HG02840 (cell line): ENCODE data around the gene GPC3.

ENCODE experiments used
- ATAC-seq: cut with Tn5 transposase; IDR thresholded peaks from one replicate; pipeline ENCODE4 v1.9.1; 2021; ENCODE audit warnings: mild to moderate bottlenecking, moderate library complexity, moderate number of reproducible peaks; ENCODE audit not compliant: unreplicated experiment, low FRiP score

Gene GPC3

DNA sequence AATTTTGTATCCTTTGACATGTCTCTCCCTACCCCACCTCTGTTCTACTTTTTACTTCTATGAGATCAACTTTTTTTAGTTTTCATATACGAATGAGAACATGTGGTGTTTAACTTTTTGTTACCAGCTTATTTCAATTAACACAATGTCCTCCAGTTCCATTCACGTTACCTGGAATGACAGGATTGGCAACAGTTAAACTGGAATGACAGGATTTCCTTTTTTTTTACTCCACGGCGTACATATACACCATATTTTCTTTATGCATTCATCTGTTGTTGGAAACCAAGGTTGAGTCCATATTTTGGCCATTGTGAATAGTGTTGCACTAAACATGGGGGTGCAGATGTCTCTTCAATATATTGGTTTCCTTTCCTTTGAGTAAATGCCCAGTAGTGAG is 398.3 kb downstream of the GPC3 start:
- no peak for ATAC-seq

DNA sequence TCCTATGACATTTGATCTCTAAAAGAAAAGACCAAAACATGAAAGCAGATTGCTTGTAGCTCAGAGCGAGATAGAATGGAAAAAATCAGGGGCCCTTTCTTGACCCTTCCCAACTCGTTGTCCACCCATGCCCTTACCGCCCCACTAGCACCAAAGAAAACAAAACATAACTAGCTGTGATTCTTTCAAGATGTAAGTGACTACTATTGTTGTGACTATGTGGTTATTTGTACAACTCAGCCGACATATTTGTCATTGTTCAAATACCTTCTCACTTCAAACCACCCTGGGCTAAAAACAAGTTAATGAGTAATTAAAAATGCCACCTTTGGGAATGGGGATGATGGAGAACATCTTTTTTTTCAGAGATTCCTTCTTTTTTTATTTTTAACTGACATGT is 399.0 kb downstream of the GPC3 start:
- ATAC-seq: no peak

DNA sequence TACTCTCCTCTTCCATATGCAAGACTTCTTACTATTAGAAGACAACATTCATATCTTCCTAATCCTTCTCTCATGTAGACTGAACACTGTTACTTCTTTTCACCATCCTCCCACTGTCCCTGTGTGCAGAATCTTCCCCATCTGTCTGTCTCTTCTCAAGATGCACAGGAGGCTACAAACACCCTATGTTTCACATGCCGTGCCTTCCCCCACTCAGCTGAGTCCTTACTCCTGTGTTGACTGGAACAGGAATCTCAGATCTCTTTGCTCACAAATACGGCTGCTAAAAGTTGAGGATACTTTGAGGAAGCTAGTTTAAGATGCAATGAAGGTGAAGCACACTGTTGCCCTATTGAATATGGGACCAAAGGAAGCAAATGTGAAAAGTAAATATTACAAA is 401.6 kb downstream of the GPC3 start:
- no peak for ATAC-seq

DNA sequence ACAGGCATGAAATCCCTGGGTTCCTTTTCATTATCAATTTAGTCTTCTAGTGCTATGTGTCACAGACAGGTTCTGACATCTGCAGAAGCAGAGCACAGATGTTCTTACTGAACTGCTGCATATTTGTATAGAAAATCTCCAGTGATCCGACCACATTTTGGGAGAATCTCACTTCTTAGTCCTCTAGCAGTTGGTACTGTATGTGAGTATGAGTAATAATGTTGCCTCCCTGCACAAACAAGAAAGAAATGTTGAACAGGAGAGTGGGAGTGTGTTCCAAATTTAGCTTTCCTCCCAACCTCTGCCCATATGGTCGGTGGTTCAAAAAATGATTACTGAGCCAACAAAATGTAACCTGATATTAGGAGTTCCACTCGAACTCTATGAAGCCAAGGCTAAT is 404.8 kb downstream of the GPC3 start:
- ATAC-seq: no peak

DNA sequence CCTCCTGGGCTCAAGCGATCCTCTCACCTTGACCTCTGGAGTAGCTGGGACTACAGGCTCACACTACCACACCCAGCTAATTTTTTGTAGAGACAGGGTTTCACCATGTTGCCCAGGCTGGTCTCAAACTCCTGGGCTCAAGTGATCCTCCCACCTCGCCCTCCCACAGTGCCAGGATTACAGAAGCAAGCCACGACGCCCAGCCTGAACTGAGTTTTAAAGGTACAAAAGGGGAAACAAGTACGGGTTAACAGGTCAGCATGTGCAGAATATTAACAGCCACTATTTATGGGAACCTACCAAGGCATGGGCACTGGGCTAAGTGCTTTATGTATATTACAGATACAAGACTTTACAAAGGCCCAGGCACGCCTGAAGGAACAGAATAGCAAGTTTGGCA is 405.8 kb downstream of the GPC3 start:
- ATAC-seq: no peak

DNA sequence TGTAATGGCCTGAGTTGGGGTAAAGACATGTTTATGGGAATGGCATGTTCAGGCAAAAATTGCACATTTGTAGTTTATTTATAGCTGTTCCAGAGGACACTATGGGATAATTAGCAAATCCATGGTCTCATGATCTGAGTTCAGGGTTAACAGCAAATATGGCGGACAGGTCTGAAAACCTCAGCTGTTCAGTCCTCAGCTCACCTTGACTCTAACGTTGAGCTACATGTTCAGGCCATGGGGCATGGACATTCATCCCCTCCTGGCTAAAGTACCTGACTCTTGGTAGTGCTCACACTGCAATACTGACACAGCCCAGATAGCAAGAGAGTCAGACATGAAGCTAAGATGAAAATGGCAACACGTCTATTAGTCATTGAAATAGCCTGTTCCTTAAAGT is 408.5 kb downstream of the GPC3 start:
- no peak for ATAC-seq

DNA sequence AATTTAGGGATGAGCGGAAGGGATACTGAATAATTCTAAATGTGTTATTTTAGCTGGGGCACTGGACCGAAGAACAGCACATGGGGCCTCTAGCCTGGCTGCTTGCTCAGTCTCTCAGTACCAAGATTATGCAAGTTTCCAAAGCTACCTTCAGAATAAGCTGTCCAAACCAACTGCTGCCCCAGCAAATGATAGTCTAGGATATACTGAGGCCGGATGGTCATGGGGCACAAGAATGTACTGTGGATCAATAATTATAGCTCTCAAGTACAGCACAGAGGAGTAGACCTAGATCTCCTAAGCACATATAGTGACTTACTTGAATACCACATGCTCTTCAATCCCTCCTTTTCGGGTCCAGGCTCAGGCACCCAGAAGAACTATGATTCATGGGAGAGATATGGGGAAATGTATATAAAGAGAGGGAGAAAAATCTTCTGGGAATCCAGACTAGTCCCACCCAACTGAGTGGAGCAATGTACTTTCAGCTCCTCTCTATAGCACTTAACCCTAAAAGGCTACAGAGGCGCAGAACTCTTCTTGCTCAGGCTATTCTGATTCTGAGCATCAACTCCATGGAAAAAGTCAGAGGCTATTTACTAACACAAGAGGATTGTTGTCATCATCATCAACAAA is 409.8 kb downstream of the GPC3 start:
- ATAC-seq: no peak

DNA sequence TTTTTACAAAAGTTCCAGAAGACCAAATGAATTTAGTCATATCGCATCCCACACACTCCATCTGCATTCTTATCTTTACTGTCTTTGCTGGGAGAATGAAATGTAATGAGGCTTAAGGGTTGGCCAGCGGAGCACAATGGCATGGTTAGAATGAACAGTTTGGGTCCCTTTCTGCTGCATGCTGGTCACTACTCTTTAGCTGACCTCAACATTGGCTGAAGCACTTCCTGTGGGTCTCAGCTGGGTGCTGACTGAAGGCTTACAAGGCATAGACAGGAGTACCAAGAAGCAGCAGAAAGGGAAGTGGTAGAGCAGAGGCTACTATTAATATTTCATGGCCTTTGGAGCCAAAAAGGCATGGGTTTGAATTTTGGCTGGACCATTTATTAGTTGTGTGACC is 410.7 kb downstream of the GPC3 start:
- ATAC-seq: no peak

DNA sequence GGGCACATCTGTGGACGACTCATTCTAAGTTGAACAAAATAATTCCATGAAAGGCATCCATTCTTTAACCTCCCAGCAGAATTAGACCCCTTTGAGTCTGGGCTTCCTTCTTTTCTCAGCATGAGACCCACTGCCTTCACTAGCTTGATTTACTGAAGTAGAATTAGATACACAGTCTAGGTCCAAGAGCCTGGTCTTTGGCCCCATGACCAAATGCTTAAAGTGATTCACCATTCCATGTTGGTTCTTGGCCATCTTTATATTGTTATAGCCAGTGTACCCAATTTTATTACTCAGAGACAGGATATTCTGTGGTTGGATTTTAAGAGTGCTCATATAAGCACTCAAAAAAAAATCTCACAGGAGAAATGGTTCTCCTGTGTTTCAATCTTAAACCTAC is 414.8 kb downstream of the GPC3 start:
- ATAC-seq: no peak

DNA sequence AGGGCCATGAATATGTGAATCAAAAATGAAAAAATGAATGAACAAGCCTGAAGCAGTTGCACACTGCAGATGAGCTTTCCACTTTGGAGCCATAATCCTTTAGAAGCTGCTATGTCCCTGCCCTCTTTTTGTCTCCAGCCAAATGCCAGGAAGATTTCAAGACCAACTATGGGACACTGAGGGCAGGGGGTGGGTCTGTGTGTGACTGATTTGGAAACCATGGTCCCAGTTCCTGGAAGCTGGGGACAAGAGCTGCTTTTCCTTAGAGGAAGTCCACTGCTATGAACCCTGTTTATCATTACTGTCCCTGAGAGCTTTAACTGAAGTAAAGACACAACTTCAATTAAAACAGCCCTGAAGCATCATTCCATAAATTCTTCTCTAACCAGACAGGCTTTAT is 416.2 kb downstream of the GPC3 start:
- no peak for ATAC-seq

DNA sequence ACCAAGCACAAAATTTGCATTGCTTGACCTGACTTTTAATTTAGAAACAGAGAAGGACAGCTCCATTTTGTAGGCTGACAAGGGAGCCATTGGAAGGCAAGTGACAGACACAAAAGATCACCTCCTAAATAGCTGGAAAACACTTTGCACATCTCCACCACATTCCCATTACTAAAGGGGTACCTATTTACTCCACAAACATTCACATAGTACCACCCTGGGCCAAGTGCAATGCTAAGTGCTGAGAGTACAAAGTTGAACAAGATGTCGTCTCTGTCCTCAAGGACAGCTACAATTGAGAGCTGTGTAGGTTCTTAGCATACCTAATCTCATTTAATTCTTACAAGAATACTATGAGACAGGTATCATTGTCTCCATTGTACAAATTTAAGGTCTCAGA is 417.3 kb downstream of the GPC3 start:
- ATAC-seq: no peak

DNA sequence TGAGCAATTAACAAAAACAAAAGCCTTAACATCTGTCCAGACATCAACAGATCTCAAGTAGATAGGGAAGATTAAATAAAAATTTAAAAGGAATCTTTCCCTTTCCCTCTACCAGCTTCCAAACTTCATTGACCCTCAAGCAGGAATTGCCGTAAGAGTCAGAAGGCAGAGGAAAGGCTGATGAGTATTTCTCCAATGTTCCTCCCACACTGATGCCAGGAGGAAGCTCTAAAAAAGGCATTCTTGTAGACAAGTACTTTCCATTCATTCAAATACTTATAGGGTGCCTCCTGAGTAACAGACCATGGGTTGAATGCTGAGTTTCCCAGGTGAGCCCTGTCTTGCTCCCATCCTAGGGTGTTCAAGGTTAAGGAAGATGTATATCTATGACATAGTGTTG is 418.5 kb downstream of the GPC3 start:
- ATAC-seq: no peak

DNA sequence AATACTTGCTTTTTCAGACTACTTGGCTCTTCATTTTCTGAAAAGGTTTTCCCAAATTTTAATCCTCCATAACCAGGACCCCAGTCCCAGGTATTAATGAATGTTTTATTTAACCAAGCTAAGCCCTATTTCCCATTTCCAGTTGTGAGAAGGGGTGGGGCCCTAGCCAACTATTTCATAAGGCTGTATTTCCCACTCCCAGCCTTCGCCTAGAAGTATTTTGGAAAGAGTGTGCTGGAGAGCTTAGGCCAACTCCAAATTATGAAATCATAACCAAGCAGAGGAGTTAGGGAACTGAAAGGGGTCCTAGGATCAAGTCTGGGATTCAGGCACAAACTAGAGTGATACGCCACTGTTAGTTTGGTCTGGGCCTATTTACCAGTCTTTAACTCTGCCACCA is 421.7 kb downstream of the GPC3 start:
- no peak for ATAC-seq

DNA sequence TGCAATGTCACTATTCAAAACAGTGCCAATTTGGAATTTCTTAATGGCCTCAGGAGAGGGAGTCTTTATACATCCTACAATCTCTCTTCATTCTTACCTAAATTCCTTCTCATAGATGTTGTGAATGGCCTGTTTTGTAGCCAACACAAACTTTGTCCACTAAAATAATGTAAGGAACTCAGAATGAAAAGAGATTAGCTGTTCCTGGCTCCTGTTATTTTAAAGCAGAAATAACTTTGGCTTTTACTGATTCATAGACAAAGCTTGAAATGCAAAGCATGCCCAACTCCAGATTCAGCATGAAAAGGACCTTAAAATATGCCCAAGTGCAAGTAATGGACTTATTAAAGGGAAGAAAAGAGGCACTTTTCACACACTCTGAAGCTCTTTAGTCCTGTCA is 424.1 kb downstream of the GPC3 start:
- no peak for ATAC-seq

DNA sequence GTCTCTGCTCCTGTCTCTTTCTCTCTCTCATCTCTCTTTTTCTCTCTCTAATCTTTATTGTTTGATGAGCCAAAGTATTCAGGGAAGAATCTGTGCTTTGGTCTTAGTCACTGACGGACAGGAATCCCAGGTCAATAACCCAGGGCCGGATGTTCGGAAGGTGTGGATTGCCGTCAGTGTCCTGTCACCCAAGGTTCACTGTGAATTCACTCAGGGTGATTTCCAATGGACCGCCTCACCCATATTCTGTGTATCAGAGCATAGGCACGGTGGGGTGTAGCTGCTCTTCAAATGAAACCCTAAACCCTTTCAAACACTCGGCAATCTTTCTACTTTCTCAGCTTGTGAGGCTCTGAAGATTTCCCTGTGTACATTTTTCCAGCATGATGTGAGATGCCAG is 425.5 kb downstream of the GPC3 start:
- no peak for ATAC-seq

DNA sequence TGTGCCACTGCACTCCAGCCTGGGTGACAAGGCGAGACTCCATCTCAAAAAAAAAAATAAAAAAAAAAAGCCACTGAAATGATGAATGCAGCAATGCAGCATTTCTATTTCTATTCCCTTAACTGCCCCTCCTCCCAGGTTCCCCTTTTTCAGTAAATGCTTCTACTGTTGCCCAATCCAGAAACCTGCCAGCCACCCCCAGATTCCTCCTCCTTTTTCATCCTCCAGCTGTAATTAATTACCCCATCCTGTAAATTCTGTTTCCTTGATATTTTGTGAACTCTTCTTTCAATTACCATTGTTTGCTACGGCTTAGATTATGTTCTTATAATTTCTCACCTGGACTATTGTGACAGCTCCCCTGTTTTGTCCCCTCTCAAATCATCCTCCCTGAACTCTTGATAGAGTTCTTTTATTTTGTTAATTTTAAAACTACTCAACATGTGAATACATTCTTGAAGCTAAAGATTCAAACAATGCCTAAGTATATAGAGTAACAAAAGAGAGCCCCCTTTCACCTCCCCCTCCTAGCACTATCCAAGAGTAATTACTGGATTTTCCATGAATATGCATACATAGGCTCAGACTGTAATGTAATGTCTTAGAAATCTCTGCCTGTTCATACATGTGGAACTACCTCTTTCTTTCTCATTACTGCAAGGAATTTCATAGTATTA is 429.5 kb downstream of the GPC3 start:
- no peak for ATAC-seq

DNA sequence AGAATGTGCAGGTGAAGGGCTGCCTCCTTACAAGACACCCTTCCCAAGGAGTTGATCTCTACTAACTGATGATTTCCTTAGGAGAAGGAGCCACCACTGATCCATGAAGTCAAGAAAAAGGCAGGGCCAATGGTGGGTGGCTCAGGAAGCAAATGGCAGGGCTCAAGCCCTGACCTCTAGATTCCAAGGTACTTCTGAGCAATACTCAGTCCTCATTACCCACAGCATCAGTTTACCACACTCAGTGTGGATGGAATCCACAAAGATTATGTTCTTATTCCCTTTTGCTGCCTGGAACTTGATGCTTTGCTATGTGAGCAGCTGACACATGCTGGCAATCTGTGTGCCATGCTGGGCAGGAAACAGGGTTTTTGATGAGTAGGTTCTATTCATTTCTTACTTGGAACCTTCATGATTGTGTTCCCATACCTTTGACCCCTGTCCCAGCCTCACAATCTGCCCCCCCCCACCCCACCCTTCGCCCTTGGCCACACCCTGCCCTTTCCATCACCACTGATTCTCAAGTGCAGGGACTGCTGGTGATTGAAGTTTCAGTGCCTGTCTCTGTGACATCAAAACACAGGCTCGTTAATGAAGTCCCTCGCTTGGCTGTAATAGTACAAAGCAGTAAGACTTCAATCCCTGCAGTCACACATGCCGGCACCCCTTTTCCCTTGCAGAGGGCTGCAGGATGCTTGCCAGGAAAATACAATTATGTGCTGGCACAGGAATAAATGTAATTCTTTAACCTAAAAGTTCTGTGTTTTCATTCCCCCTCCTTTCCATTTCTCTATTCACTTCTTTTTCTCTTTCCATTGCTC is 434.5 kb downstream of the GPC3 start:
- ATAC-seq: no peak

DNA sequence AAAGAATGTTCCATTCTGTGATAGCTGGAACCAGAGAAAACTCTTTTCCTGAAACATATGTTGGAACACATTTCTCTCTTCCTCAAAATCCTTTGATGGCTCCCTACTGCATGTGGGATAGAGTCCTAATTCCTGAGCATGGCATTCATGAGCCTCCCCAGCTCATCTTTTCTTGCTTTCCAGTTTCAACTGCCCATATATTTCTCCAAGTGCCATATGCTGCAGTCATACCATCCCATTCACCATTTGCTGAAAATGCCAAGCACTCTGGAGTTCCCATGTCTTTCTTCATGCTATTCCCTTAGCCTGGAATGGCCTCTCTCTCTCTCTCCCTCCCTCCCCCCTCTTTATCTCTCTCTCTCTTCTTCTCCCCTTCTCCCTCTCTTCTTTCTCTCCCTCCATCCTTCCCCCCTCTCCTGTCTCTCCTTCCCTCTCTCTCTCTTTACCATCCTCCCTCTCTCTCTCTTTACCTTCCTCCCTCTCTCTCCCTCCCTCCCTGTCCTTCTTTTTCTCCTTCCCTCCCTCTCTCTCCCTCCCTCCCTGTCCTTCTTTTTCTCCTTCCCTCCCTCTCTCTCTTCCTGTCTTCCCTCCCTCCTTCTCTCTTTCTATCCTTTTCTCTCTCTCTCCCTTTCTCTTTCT is 436.0 kb downstream of the GPC3 start:
- ATAC-seq: no peak

DNA sequence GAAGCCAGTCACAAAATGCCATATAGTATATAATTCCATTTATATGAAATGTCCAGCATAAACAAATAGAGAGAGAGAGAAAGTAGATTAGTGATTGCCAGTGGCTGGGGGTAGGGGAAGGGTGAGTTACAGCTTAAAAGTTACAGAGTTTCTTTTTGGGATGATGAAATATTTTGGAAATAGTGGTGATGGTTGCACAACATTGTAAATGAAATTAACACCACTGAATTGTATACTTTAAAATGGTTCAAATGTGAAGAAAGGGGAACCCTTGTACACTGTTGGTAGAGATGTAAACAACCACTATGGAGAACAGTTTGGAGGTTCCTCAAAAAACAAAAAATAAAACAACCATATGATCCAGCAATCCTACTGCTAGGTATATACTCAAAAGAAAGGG is 439.0 kb downstream of the GPC3 start:
- ATAC-seq: no peak

DNA sequence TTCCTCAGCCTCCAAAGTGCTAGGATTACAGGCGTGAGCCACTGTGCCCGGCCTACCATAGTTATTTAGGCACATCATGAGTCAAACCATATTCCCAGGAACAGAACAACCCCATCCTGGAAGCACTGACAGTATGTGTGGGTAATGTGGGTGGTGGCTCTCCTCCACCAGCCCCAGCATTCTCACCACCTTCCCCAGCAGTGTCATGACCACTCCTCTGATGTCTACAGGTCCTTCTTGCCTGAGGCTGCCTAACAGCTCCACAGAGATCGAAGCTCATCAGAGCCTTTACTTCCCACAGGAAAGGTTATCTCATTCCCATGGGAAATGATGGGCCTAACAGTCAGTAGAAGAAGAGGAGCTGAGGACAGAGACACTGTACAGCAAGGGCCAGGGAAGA is 440.6 kb downstream of the GPC3 start:
- ATAC-seq: no peak

DNA sequence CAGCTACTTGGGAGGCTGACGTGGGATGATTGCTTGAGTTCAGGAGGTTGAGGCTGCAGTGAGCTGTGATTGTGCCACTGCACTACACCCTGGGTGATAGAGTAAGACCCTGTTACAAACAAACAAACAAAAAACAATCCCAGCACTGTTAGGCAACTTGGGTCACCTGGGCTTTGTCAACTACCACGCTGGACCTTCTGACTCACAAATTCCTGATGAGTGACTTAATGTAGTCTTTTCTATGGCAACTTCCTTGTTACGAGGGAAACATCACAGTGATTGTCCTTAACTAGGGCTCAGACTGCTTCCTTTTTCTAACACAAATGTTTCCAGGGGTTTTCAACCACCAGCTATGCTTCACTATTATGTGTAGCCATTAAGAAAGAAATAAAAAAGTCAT is 441.3 kb downstream of the GPC3 start:
- no peak for ATAC-seq
